ENCODE results near the gene OR2F2.

DNA sequence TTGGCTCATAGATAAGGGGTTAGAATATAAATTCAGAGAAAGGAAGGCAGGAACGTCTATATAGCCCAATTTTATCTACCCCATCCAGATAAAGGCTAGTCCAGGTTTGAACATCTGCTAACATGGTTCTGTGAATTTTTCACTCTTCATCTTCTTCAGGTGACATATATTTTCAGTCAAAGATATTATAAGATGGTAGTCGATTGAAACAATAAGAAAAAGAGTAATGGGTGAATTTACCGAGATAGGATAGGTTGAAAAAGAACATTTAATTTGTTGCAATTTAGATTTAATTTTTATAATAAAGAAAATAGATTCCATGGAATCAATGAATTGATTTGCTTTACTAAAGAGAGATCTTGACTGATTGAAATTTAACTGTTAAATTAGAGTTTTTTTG, 19.5 kb downstream of the OR2F2 start, which contains the start of gene OR2F1:
- no peak for TF ChIP-seq NRF1 (IDR thresholded peaks at IDR 0.05; ENCODE audit: low read depth, low read length)
- no peak for TF ChIP-seq GABPA (IDR thresholded peaks at IDR 0.05; ENCODE audit: low read depth)
- TF ChIP-seq, protein P1, sequence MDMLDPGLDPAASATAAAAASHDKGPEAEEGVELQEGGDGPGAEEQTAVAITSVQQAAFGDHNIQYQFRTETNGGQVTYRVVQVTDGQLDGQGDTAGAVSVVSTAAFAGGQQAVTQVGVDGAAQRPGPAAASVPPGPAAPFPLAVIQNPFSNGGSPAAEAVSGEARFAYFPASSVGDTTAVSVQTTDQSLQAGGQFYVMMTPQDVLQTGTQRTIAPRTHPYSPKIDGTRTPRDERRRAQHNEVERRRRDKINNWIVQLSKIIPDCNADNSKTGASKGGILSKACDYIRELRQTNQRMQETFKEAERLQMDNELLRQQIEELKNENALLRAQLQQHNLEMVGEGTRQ (IDR thresholded peaks at IDR 0.05; ENCODE audit: borderline replicate concordance, low read depth, low read length) = no peak
- TF ChIP-seq, protein P2, sequence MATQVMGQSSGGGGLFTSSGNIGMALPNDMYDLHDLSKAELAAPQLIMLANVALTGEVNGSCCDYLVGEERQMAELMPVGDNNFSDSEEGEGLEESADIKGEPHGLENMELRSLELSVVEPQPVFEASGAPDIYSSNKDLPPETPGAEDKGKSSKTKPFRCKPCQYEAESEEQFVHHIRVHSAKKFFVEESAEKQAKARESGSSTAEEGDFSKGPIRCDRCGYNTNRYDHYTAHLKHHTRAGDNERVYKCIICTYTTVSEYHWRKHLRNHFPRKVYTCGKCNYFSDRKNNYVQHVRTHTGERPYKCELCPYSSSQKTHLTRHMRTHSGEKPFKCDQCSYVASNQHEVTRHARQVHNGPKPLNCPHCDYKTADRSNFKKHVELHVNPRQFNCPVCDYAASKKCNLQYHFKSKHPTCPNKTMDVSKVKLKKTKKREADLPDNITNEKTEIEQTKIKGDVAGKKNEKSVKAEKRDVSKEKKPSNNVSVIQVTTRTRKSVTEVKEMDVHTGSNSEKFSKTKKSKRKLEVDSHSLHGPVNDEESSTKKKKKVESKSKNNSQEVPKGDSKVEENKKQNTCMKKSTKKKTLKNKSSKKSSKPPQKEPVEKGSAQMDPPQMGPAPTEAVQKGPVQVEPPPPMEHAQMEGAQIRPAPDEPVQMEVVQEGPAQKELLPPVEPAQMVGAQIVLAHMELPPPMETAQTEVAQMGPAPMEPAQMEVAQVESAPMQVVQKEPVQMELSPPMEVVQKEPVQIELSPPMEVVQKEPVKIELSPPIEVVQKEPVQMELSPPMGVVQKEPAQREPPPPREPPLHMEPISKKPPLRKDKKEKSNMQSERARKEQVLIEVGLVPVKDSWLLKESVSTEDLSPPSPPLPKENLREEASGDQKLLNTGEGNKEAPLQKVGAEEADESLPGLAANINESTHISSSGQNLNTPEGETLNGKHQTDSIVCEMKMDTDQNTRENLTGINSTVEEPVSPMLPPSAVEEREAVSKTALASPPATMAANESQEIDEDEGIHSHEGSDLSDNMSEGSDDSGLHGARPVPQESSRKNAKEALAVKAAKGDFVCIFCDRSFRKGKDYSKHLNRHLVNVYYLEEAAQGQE (IDR thresholded peaks at IDR 0.05; ENCODE audit: low read depth, low read length) = no peak
- no peak for TF ChIP-seq TAF1 (IDR thresholded peaks at IDR 0.05; ENCODE audit: borderline replicate concordance, low read depth, low read length)
- no peak for TF ChIP-seq ELF1 (IDR thresholded peaks at IDR 0.05)
- TF ChIP-seq, protein P3, sequence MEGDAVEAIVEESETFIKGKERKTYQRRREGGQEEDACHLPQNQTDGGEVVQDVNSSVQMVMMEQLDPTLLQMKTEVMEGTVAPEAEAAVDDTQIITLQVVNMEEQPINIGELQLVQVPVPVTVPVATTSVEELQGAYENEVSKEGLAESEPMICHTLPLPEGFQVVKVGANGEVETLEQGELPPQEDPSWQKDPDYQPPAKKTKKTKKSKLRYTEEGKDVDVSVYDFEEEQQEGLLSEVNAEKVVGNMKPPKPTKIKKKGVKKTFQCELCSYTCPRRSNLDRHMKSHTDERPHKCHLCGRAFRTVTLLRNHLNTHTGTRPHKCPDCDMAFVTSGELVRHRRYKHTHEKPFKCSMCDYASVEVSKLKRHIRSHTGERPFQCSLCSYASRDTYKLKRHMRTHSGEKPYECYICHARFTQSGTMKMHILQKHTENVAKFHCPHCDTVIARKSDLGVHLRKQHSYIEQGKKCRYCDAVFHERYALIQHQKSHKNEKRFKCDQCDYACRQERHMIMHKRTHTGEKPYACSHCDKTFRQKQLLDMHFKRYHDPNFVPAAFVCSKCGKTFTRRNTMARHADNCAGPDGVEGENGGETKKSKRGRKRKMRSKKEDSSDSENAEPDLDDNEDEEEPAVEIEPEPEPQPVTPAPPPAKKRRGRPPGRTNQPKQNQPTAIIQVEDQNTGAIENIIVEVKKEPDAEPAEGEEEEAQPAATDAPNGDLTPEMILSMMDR (IDR thresholded peaks at IDR 0.05) = no peak
- no peak for TF ChIP-seq RAD21 (IDR thresholded peaks at IDR 0.05; ENCODE audit: low read length)
- TF ChIP-seq POLR2AphosphoS5 (IDR thresholded peaks at IDR 0.05; ENCODE audit: low read depth, low read length) = no peak
- TF ChIP-seq FOXJ3 (CRISPR knock-in tag; IDR thresholded peaks at IDR 0.05) = no peak
